ENCODE data around the gene FGFBP2. TPM values are rescaled to one million over a fixed set of nuclear protein-coding genes. Genes with fewer than 3 reads are reported as not detected.

FGFBP2 gene
- total and polyA plus RNA-seq, 7 donors: 1.8 to 17.1 (median 3.9) TPM

DNA sequence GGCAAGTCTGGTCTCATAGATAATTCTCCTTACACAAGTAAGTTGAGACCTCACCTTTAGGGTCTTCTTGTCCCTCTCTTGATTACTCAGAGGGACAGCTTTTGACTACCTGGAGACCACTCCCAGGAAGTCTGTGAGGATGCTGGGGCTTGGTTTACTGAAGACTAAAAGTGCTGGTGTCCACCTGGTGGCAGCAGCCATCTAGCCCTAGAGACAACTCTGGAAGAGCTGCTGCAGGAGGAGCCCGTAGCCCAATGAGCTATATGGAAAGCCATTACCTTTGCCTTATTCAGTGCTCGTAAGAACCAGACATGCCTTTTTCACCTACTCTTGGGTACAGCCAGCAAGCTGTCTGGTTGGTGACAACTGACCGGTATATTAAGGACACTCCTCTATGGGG is 7.3 kb downstream of the FGFBP2 start:
- WGBS, 2 donors: 93 to 94% methylated on average over 3 of the region's 3 CpGs
- H3K36me3 ChIP-seq: no peaks in the 10 kb centered on the region
- DNase-seq: no peak
- no peak overlapping the region for H3K27ac ChIP-seq
- no peak overlapping the region for H3K4me3 ChIP-seq
- H3K9me3 ChIP-seq: no peaks in the 10 kb centered on the region
- no peaks in the 10 kb centered on the region for H3K27me3 ChIP-seq
- no peaks in the 10 kb centered on the region for H3K4me1 ChIP-seq
- no peak for TF ChIP-seq EP300 (IDR thresholded peaks at IDR 0.05)
- no peak for TF ChIP-seq POLR2AphosphoS5 (IDR thresholded peaks at IDR 0.05)
- TF ChIP-seq, protein P1, sequence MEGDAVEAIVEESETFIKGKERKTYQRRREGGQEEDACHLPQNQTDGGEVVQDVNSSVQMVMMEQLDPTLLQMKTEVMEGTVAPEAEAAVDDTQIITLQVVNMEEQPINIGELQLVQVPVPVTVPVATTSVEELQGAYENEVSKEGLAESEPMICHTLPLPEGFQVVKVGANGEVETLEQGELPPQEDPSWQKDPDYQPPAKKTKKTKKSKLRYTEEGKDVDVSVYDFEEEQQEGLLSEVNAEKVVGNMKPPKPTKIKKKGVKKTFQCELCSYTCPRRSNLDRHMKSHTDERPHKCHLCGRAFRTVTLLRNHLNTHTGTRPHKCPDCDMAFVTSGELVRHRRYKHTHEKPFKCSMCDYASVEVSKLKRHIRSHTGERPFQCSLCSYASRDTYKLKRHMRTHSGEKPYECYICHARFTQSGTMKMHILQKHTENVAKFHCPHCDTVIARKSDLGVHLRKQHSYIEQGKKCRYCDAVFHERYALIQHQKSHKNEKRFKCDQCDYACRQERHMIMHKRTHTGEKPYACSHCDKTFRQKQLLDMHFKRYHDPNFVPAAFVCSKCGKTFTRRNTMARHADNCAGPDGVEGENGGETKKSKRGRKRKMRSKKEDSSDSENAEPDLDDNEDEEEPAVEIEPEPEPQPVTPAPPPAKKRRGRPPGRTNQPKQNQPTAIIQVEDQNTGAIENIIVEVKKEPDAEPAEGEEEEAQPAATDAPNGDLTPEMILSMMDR (IDR thresholded peaks at IDR 0.05): no peak
- TF ChIP-seq POLR2A (IDR thresholded peaks at IDR 0.05): no peak
- intact Hi-C loops (cut with DNase I): loop anchor here (2.0 to 5.0 kb wide), 2 partner anchors 73 to 473 kb away; no protein-coding TSS in a partner anchor

DNA sequence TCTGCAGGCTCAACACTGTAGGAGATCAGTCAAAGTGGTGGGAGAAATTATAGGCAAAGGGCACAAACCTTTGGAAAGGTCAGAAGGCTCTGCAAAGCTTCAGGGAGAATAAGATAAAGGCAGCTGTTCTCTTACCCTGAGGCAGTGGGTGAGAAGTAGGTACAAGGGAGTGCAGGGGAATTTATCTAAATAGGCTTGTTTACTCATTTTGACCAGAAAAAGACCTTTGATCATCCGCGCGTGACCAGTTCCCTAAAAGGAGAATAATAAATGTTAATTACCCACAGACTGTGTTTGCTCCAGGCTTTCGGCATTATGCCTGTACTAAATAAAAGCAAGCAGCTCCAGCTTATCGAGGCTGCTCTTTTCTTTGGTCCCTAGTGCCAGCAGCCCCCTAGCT is 9.3 kb downstream of the FGFBP2 start:
- Histone ChIP-seq H3K4me1 (no peaks in the 10 kb centered on the region), H3K36me3 (no peaks in the 10 kb centered on the region), H3K9me3 (no peaks in the 10 kb centered on the region), H3K27me3 (no peaks in the 10 kb centered on the region), H3K27ac (no peak overlapping the region), H3K4me3 (no peak overlapping the region)
- 18 to 80% methylated on average over 5 of the region's 5 CpGs for WGBS, 2 donors
- DNase-seq: no peak
- intact Hi-C loops (cut with DNase I): no loop called here
- no peak for TF ChIP-seq POLR2AphosphoS5 (IDR thresholded peaks at IDR 0.05)
- TF ChIP-seq POLR2A (IDR thresholded peaks at IDR 0.05): no peak
- no peak for TF ChIP-seq EP300 (IDR thresholded peaks at IDR 0.05)
- TF ChIP-seq, protein P1 (IDR thresholded peaks at IDR 0.05): no peak

DNA sequence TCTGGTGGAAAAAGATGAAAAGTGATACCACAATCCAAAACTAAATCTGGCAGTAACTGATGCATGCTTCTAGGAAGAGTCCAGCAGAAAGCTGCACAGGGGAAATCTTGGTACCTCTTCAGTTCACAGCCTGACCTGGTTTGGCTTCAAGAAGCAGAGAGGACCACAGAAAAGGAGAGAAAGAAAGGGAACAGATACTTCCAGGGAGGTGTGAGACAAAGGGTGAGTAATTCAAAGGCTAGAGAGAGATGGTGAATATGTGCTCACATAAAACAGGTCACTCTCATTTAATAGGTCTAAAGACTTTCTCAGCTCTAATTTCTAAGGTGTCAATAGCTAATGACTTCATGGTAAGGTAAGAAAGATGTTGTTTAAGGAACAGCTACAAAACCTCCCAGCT is 11.2 kb downstream of the FGFBP2 start:
- H3K27me3 ChIP-seq: no peaks in the 10 kb centered on the region
- TF ChIP-seq POLR2A (IDR thresholded peaks at IDR 0.05) (no peak), POLR2AphosphoS5 (IDR thresholded peaks at IDR 0.05) (no peak), EP300 (IDR thresholded peaks at IDR 0.05) (no peak)
- TF ChIP-seq, protein P1 (IDR thresholded peaks at IDR 0.05): no peak
- no peaks in the 10 kb centered on the region for H3K36me3 ChIP-seq
- no peaks in the 10 kb centered on the region for H3K9me3 ChIP-seq
- DNase-seq: no peak
- H3K27ac ChIP-seq: no peak overlapping the region
- H3K4me1 ChIP-seq: no peaks in the 10 kb centered on the region
- intact Hi-C loops (cut with DNase I): no loop called here
- H3K4me3 ChIP-seq: no peak overlapping the region

DNA sequence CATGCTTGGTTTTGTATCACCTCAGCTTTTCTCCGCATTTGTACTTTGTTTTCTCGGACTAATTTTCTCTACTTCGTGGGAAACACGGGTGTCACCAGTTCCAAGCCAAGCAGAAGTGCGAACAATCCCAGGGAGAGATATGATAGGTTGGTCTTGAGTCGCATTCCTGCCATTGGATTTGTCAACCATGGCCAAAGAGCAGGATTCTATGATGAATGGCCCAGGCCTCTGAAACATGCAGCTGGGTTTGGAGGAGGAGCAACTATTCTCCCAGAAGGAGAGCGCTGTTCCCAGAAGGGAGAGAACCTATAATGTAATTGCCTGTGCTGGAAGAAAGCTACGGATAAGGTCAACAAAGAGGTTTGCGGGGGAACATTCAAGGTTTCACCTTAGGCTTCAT is 14.1 kb downstream of the FGFBP2 start:
- DNase-seq: no peak
- WGBS, 2 donors: 90 to 91% methylated on average over 9 of the region's 9 CpGs
- intact Hi-C loops (cut with DNase I): no loop called here

More for the DNA sequence above, 14.1 kb downstream of the FGFBP2 start:
- Histone ChIP-seq H3K36me3 (no peaks in the 10 kb centered on the region), H3K9me3 (no peaks in the 10 kb centered on the region), H3K27ac (no peak overlapping the region), H3K4me3 (no peak overlapping the region), H3K4me1 (no peaks in the 10 kb centered on the region), H3K27me3 (no peaks in the 10 kb centered on the region)
- TF ChIP-seq EP300 (IDR thresholded peaks at IDR 0.05) (no peak), POLR2AphosphoS5 (IDR thresholded peaks at IDR 0.05) (no peak), POLR2A (IDR thresholded peaks at IDR 0.05) (no peak)
- TF ChIP-seq, protein P1 (IDR thresholded peaks at IDR 0.05): no peak
